Hematopoietic multipotent progenitor cell treated with erythropoietin and hydrocortisone succinate and interleukin-3 and kit ligand, for 17 days (in vitro differentiated cells): ENCODE results near the gene TFIP11.
"Not testable (repeated sequence)": the region's sequence is repeated elsewhere in the genome, so short reads cannot be mapped to it uniquely, and the experiment has no call there.

Experiments
- DNase-seq: peaks from one replicate; pipeline ENCODE4 v3.0.0-alpha.2; 2015; ENCODE audit warnings: low spot score

Gene TFIP11

GRCh38 chr22:26541167-26541819, 29.0 kb upstream of the TFIP11 start:
- no peak for DNase-seq

- DNase-seq: no peak
These were observed 27.8 kb upstream of the TFIP11 start for GRCh38 chr22:26540119-26540518.

- DNase-seq: no peak
These were observed 24.5 kb upstream of the TFIP11 start for GRCh38 chr22:26536762-26537134.

- no peak for DNase-seq
These were observed 23.9 kb upstream of the TFIP11 start for GRCh38 chr22:26536056-26536761.

- DNase-seq: no peak
These were observed 23.3 kb upstream of the TFIP11 start for GRCh38 chr22:26535603-26535908.

GRCh38 chr22:26534874-26535602, 22.8 kb upstream of the TFIP11 start:
- DNase-seq: no peak

GRCh38 chr22:26534171-26534855, 22.0 kb upstream of the TFIP11 start:
- DNase-seq: no peak

- no peak for DNase-seq
These were observed 17.1 kb upstream of the TFIP11 start for GRCh38 chr22:26529345-26529744.

- DNase-seq: not testable (repeated sequence)
These were observed 16.2 kb upstream of the TFIP11 start for GRCh38 chr22:26528518-26528917.

- no peak for DNase-seq
These were observed 15.5 kb upstream of the TFIP11 start for GRCh38 chr22:26527574-26528465.

GRCh38 chr22:26527167-26527566, 14.9 kb upstream of the TFIP11 start:
- no peak for DNase-seq

GRCh38 chr22:26525946-26526564, 13.8 kb upstream of the TFIP11 start:
- no peak for DNase-seq

GRCh38 chr22:26524870-26525269, 12.6 kb upstream of the TFIP11 start:
- DNase-seq: no peak

- DNase-seq: no peak
These were observed 10.3 kb upstream of the TFIP11 start for GRCh38 chr22:26522592-26522991.

GRCh38 chr22:26522012-26522411, 9.7 kb upstream of the TFIP11 start:
- no peak for DNase-seq

GRCh38 chr22:26517429-26517828, 5.2 kb upstream of the TFIP11 start:
- no peak for DNase-seq

GRCh38 chr22:26516503-26516902, 4.2 kb upstream of the TFIP11 start:
- no peak for DNase-seq

- DNase-seq: no peak
These were observed 3.7 kb upstream of the TFIP11 start for GRCh38 chr22:26515931-26516330.

- no peak for DNase-seq
These were observed 2.3 kb upstream of the TFIP11 start for GRCh38 chr22:26514419-26515161.

GRCh38 chr22:26513838-26514237, 1.6 kb upstream of the TFIP11 start:
- no peak for DNase-seq

GRCh38 chr22:26508148-26508547, 4.1 kb downstream of the TFIP11 start:
- DNase-seq: no peak
